ENCODE measurements around the gene AP1S1. TPM values are rescaled to one million over a fixed set of nuclear protein-coding genes. Genes with fewer than 3 reads are reported as not detected.

The AP1S1 gene
- total RNA-seq, 3 donors from 2014 or later: 32.3 to 83.6 (median 63.9) TPM

GRCh38 chr7:101162551-101163278 is 8.4 kb downstream of the AP1S1 start:
- H3K9me3 ChIP-seq: no peaks in the 10 kb centered on the region
- H3K36me3 ChIP-seq (ENCODE audit: low read depth): no peaks in the 10 kb centered on the region
- intact Hi-C loops (cut with DNase I, micrococcal nuclease): no loop called here
- peak; percentile 65 for ATAC-seq
- TF ChIP-seq CTCF (IDR thresholded peaks at IDR 0.05): no peak
- H3K4me3 ChIP-seq: no peak overlapping the region
- DNase-seq: peak; percentile 45 to 74 (median 74)
- H3K4me1 ChIP-seq (ENCODE audit: low read depth): peaks cover 32% of the 10 kb centered on the region

- no peaks in the 10 kb centered on the region for H3K9me3 ChIP-seq
These were observed 9.2 kb downstream of the AP1S1 start for GRCh38 chr7:101163279-101164070.

GRCh38 chr7:101164071-101164840 is 10.0 kb downstream of the AP1S1 start:
- intact Hi-C loops (cut with DNase I, micrococcal nuclease): no loop called here
- Histone ChIP-seq H3K9me3 (no peaks in the 10 kb centered on the region), H3K4me1 (ENCODE audit: low read depth) (peaks cover 35% of the 10 kb centered on the region), H3K36me3 (ENCODE audit: low read depth) (no peaks in the 10 kb centered on the region), H3K4me3 (no peak overlapping the region)
- DNase-seq: no peak
- no peak for TF ChIP-seq CTCF (IDR thresholded peaks at IDR 0.05)
- ATAC-seq: peak; percentile 33

More at GRCh38 chr7:101163279-101164070, 9.2 kb downstream of the AP1S1 start:
- Histone ChIP-seq H3K4me1 (ENCODE audit: low read depth) (peaks cover 32% of the 10 kb centered on the region), H3K36me3 (ENCODE audit: low read depth) (no peaks in the 10 kb centered on the region), H3K4me3 (no peak overlapping the region)
- DNase-seq (peak in 1 of 3 donors; percentile 65), ATAC-seq (peak; percentile 40)
- TF ChIP-seq CTCF (IDR thresholded peaks at IDR 0.05): no peak
- intact Hi-C loops (cut with DNase I, micrococcal nuclease): no loop called here

- no peak within 1 kb of the TSS for H3K4me3 ChIP-seq
- peaks cover 41% of the 10 kb centered on the region for H3K4me1 ChIP-seq (ENCODE audit: low read depth)
- TF ChIP-seq CTCF (IDR thresholded peaks at IDR 0.05): no peak
- ATAC-seq (peak; percentile 88), DNase-seq (peak; percentile 95 to 97 (median 96))
- intact Hi-C loops (cut with DNase I, micrococcal nuclease): no loop called here
- no peaks in the 10 kb centered on the region for H3K9me3 ChIP-seq
- no peaks in the 10 kb centered on the region for H3K36me3 ChIP-seq (ENCODE audit: low read depth)
These were observed 11.0 kb downstream of the AP1S1 start, which contains the start of gene VGF for GRCh38 chr7:101165075-101165957. TSS of gene VGF (minus strand) at chr7:101165569. CDS start at chr7:101164843, 726 bp downstream.

Data from mucosa of descending colon (tissue), 3 donors.